ENCODE data around the gene BUD23. TPM values are rescaled to one million over a fixed set of nuclear protein-coding genes. Genes with fewer than 3 reads are reported as not detected.
"Not testable (repeated sequence)": the region's sequence is repeated elsewhere in the genome, so short reads cannot be mapped to it uniquely, and the experiment has no call there.

Gene BUD23
- total RNA-seq, 1 experiment from 2014 or later: 91.7 TPM

DNA sequence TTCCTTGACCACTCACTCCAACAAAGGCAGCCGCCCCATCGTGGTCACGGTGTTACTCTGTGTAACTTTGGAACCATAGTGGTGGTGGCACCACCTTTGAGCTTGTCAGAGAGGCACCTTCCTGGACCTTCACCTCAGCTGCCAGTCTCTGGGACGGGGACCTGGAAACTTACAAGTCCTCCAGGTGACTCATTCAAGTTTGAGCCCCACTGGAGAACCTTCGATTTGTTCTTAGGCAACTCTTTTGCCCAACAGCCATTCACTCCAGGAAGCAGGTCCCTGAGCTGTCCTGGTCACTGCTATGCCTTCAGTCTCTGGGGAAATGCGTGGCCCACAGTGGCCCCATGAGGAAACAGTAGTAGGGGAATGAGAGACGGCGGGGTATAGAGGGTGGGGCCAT lies 18.8 kb downstream of the BUD23 start:
- DNase-seq: no peak
- no peaks in the 10 kb centered on the region for H3K27me3 ChIP-seq
- no peak overlapping the region for H3K4me3 ChIP-seq
- no peaks in the 10 kb centered on the region for H3K4me1 ChIP-seq
- H3K9me3 ChIP-seq (replicated peaks): no peaks in the 10 kb centered on the region
- no peak overlapping the region for H3K27ac ChIP-seq
- H3K36me3 ChIP-seq: peaks cover 26% of the 10 kb centered on the region; the same call in 1 of the 2 replicates

DNA sequence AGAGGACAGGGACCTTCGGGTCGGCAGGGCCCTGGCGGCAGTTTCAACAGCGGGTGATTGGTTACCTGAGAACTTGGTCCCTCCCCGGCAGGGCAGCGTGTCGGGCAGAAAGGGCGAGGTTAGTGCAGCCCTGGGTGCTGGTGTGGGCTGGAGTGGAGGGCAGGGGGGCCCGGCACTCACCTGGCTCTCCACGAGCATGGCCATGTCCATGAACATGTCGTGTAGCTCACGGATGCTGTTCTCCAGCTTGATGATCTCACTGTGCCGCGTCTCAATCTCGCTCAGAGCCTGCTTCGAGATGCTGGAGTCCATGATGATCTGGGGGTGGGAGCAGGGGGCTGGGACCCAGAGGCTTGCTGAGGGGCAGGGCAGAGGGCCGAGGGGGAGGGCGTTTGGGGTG lies 19.3 kb downstream of the BUD23 start:
- Histone ChIP-seq H3K9me3 (replicated peaks) (no peaks in the 10 kb centered on the region), H3K36me3 (peaks cover 25% of the 10 kb centered on the region; the same call in 1 of the 2 replicates), H3K4me1 (no peaks in the 10 kb centered on the region), H3K27me3 (no peaks in the 10 kb centered on the region), H3K27ac (no peak overlapping the region), H3K4me3 (no peak overlapping the region)
- DNase-seq: no peak

DNA sequence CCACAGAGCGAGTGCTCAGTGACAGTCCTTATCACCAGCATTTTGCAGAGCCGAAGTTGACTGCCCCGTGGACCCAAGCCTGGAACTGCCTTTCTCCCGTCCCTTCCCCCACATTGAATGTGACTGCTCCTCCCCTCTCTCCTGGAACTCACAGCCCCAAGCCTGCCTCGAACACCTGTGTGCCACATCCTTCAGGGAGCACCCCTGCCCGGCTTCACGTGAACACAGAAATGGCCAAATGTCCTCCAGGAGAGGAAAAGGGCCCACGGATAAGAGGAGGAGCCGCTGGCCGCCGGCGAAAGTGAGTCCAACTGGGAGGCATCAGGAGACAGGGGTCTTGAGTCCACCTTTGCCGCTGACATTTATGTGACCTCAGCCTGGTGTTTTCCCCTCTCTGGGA lies 19.8 kb downstream of the BUD23 start:
- no peak overlapping the region for H3K4me3 ChIP-seq
- H3K36me3 ChIP-seq: peaks cover 23% of the 10 kb centered on the region; the same call in 1 of the 2 replicates
- no peak for DNase-seq
- H3K27me3 ChIP-seq: no peaks in the 10 kb centered on the region
- H3K9me3 ChIP-seq (replicated peaks): no peaks in the 10 kb centered on the region
- H3K27ac ChIP-seq: no peak overlapping the region
- H3K4me1 ChIP-seq: no peaks in the 10 kb centered on the region

DNA sequence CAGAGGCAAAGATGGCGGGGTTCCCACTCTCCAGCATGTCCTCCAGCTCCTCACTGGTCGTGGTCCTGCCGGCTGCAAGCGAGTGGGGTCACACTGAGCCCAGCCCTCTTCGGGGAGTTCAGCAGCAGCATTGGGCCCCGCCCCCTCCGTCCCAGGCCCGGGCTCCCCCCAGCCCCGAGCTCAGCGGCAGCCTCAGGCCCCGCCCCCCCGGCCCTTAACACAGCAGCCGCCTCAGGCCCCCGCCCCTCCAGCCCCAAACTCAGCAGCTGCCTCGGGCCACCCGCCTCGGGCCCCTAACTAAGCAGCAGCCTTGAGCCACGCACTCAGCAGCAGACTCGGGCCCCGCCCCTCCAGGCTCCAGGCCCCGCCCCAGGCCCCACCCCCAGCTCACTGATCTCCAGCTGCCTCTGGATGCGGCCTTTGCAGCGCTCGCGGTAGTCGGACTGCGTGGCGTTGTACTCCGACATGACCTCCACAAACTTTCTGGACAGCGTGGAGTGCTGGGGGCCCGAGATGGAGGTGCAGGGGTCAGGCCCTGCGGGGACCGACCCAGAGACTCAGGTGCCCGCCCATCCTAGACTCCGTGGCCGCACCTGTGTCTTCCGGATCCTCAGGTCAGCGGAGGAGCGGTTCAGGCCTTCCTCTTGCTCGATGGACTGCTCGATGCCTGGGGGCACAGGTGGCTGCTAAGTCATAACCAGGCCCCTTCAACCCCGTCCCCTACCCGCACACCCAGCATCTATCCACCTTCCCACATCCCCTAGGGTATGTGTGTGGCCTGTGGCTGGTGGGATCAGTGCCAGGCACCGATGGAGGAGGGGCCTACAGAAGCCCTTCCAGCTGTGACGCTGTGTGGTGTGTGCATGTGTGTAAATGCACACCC lies 20.6 kb downstream of the BUD23 start:
- no peak overlapping the region for H3K27ac ChIP-seq
- peak; percentile 60 to 64 for DNase-seq
- no peaks in the 10 kb centered on the region for H3K9me3 ChIP-seq (replicated peaks)
- no peak overlapping the region for H3K4me3 ChIP-seq
- H3K27me3 ChIP-seq: no peaks in the 10 kb centered on the region
- peaks cover 16% of the 10 kb centered on the region; the same call in 1 of the 2 replicates for H3K36me3 ChIP-seq
- no peaks in the 10 kb centered on the region for H3K4me1 ChIP-seq

DNA sequence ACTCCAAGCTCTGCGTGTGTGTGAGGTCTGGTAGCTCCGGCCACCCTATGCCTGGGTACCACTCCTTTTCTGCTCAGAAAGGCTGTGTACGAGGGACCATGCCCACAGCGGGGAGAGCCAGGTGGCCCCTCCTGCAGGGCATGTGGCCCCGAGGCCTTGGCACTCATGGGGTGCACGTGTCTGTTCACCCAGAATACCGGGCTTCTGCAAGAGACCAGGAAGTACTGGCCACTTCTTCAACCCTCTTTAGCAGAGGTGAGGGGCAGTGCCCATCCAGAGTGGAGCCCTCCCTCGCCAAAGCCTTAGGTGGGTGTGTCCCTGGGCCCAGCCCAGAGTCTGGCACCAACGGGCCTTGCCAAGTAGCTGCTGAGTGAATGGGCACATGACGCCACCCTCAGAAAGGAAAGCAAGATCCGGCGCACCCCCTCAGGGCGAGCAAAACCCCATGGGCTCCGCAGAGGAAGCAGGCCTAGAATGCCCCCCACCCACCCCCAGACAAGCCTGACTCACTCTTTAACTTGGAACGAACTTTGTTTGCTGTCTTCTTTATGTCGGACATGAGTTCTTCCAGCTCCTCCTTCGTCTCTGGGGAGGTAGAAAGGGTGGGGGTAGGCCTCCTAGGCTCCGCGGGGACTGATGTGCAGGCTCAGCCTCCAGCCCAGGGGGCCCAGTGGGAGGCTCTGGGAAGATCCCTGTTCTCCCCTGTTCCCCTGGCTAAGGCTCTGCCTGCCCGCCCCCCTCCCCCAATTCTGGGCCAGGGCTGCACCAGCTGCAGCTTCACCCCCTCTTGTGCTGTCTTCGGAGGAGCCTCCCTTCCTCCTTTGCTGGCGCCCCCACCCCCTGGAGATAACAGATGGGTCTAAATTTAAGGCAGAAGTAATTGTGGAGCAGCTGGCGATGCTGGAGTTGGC lies 21.5 kb downstream of the BUD23 start:
- DNase-seq: no peak
- Histone ChIP-seq H3K27ac (no peak overlapping the region), H3K36me3 (peaks cover 14% of the 10 kb centered on the region; the same call in 1 of the 2 replicates)

DNA sequence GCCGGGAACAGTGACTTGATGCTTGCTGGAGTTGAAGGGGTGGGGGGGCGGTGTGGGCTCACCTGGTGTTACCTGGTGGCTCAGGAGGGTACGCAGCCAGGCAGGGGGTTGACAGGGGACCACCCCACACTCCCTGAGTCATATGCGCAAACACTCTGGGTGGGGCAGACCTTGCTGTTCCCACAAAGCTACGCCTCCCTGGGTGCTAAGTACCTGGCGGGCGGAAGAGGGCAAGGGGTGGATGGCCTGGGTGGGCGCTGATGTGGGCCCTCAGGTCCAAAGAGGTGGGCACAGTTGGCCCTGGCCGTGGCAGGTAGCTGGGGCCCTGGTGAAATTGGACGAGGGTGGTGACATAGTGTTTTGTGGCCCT lies 22.1 kb downstream of the BUD23 start:
- peaks cover 14% of the 10 kb centered on the region; the same call in 1 of the 2 replicates for H3K36me3 ChIP-seq

More for the DNA sequence above, 21.5 kb downstream of the BUD23 start:
- Histone ChIP-seq H3K4me1 (no peaks in the 10 kb centered on the region), H3K4me3 (no peak overlapping the region), H3K27me3 (no peaks in the 10 kb centered on the region), H3K9me3 (replicated peaks) (no peaks in the 10 kb centered on the region)

DNA sequence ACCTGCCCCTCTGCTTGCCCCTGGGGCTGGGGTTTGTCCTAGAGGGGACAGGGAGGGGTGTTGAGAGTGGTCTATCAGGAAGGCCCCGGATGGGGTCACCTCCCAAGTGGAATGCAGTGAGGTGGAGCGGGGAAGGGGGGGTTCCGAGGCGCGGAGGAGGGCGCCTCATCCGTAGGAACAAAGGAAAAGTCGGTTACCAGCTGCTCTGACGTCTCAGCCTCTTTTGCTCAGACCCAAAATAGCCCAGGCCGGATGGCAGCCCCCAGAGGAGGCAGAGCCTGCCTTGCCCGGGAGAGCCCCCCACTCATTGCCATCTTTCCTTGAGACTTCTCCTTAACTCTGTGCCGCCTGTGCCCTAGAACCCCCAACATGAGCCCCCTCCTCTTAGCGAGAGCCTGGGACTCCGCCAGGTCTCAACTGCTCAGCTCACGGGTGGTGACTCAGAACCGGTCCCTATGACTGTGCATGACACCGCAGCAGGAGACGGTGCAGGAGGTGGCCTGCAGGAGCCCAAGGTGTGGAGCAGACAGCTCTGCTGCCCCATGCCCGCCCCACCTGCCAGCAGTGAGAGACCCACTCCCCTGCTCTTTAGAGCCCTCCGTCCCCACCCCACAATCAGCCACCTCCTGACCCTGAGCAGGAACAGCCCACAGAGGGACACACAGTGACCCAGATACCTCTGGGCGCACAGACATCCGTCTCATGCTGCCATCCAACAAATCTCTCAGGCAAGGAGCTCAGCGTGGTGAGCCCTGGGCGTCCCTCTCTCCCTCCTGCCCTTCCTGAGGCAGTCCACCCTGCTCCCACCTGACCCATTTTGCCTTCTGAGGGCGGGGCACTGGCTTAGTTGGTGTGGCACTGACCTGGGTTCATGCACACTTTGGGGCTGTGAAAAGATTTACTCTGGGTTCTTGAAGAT lies 23.0 kb downstream of the BUD23 start:
- Histone ChIP-seq H3K9me3 (replicated peaks) (no peaks in the 10 kb centered on the region), H3K27me3 (no peaks in the 10 kb centered on the region), H3K27ac (no peak overlapping the region), H3K4me3 (no peak overlapping the region), H3K36me3 (peaks cover 14% of the 10 kb centered on the region; the same call in 1 of the 2 replicates), H3K4me1 (no peaks in the 10 kb centered on the region)
- DNase-seq: no peak

More for the DNA sequence above, 22.1 kb downstream of the BUD23 start:
- DNase-seq: no peak
- H3K27me3 ChIP-seq: no peaks in the 10 kb centered on the region
- no peaks in the 10 kb centered on the region for H3K9me3 ChIP-seq (replicated peaks)
- no peak overlapping the region for H3K4me3 ChIP-seq
- H3K4me1 ChIP-seq: no peaks in the 10 kb centered on the region
- H3K27ac ChIP-seq: no peak overlapping the region

DNA sequence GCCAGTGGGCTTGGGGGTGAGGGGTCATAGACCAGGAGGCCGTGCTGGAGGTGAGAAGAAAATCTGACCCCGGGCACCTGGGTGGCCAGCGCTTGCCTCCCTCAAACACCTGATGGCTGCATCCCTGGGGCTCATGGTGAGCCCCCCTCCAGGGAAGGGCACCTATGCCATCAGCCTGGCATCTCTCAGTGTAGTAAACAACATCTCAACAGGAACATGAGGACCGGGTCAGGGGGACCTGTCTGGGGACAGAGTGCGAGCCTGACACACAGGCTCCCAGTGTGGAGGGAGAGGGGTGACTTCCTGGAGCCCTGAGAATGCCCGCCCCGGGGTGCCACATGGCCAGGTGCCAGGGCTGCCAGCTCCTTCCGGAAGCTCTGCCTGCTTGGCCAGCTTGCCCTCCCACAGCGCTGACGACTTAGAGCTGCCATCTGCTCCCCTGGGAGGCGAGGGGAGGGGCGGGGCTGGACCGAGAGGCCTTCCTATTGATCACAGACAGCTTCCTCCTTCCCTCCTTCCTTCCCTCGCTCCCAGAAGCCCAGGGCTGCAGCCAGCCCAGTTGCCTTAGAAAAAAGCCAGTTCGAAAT lies 23.7 kb downstream of the BUD23 start:
- DNase-seq: no peak
- Histone ChIP-seq H3K36me3 (peaks cover 14% of the 10 kb centered on the region; the same call in 1 of the 2 replicates), H3K27ac (no peak overlapping the region), H3K27me3 (no peaks in the 10 kb centered on the region), H3K4me1 (no peaks in the 10 kb centered on the region), H3K9me3 (replicated peaks) (no peaks in the 10 kb centered on the region), H3K4me3 (no peak overlapping the region)

DNA sequence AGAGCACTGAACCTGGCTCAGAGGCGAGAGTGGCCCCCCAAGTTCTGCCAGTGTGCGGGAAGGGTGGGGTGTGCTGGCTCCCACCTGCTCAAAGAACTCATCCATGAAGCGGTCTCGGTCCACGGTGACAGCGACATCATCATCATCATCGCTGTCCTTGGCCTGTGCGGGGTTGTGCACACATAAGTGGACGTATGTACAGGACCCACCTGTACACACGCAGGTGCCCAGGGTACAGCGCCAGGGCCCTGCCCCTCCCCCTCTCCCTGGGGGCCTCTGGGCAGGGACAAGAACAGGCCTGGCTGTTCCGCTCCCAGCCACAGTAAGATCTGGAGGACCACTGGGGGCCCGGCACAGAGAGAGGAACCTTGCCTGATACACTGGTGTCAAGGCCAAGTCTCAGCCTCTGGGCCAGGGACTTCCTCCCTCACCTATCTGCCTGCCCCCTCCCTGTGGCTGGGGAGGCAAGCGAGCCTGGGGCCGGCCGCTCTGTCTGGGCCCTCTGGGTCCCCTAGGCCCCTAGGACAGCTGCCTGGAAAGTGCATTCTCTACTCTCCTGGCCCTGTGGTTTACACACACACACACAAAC lies 25.7 kb downstream of the BUD23 start:
- no peaks in the 10 kb centered on the region for H3K27me3 ChIP-seq
- no peaks in the 10 kb centered on the region for H3K9me3 ChIP-seq (replicated peaks)
- H3K4me3 ChIP-seq: no peak overlapping the region
- peaks cover 8% of the 10 kb centered on the region; the same call in 1 of the 2 replicates for H3K36me3 ChIP-seq
- H3K4me1 ChIP-seq: no peaks in the 10 kb centered on the region
- H3K27ac ChIP-seq: no peak overlapping the region
- no peak for DNase-seq

DNA sequence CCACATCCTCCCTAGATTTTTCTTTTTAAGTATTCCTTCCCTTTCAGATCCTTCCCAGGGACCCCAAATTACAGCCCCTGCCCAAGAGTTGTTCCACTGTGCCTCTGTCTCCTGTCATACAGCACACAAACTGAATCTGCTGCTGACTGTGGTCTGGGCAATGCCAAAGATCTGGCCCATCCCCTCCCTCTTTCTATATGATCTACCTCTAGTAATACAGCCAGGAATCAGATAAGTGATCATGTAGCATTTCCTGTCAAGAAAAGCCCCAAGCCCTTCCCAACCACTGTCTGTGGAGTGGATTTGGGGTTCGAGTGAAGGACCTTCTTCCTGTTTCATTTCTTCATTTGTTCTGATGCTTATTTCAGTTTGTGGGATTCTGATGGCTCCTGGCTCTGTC lies 29.4 kb downstream of the BUD23 start:
- peaks cover 23% of the 10 kb centered on the region for H3K4me1 ChIP-seq
- no peak overlapping the region for H3K4me3 ChIP-seq
- no peak for DNase-seq
- H3K36me3 ChIP-seq: no peaks in the 10 kb centered on the region
- H3K27me3 ChIP-seq: no peaks in the 10 kb centered on the region
- H3K9me3 ChIP-seq (replicated peaks): no peaks in the 10 kb centered on the region
- H3K27ac ChIP-seq: no peak overlapping the region

DNA sequence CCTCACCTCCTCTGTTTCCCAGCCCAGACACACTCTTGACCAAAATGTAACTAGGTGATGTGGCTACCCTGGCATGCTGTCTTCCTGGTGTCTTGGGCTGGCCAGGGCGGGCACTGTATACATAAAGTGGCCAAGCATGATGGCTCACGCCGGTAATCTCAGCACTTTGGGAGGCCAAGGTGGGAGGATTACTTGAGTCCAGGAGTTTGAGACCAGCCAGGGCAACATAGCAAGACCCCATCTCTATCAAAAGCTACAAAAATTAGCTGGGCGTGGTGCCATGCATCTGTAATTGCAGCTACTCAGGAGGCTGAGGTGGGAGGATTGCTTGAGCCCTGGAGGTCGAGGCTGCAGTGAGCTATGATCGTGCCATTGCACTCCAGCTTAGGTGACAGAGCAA lies 29.9 kb downstream of the BUD23 start:
- not testable (repeated sequence) for H3K4me3 ChIP-seq; H3K36me3 ChIP-seq; H3K9me3 ChIP-seq (replicated peaks); H3K27ac ChIP-seq; H3K27me3 ChIP-seq; DNase-seq
- H3K4me1 ChIP-seq: peaks cover 29% of the 10 kb centered on the region

DNA sequence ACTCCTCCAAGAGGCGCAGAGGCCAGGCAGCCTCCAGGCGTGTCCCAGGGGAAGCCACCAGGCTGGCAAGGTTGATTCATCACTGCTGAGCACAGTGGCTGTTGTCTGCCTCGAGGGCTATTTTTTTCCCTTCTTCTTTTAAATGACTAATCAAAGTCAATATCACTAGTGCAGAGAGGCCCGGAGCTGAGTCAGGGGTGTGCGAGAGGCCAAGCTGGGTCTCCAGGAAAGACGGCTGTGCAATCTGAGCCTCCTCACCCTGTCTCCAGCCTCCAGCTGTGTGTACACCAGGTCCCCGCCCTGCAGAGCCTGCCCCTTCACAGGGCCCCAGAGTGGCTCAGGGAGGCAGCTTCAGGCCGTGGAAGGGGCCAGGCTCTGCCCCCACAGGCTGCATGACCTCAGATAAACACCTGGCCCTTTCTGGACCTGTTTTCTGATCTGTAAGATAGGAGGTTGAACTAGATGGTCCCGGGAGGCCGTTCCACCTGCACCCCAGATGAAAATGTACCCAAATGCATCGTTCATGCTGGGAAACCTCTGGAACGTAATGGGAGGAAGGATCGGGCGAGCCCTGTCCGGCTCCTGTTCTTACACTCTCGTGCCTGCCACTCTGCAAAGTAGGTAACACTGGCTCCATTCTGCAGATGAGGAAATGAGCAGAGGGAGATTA lies 32.4 kb downstream of the BUD23 start:
- Histone ChIP-seq H3K27ac (peak overlapping the region; percentile 54), H3K36me3 (no peaks in the 10 kb centered on the region), H3K4me1 (peaks cover 34% of the 10 kb centered on the region), H3K4me3 (no peak overlapping the region), H3K9me3 (replicated peaks) (no peaks in the 10 kb centered on the region), H3K27me3 (no peaks in the 10 kb centered on the region)
- peak; percentile 95 to 96 for DNase-seq

DNA sequence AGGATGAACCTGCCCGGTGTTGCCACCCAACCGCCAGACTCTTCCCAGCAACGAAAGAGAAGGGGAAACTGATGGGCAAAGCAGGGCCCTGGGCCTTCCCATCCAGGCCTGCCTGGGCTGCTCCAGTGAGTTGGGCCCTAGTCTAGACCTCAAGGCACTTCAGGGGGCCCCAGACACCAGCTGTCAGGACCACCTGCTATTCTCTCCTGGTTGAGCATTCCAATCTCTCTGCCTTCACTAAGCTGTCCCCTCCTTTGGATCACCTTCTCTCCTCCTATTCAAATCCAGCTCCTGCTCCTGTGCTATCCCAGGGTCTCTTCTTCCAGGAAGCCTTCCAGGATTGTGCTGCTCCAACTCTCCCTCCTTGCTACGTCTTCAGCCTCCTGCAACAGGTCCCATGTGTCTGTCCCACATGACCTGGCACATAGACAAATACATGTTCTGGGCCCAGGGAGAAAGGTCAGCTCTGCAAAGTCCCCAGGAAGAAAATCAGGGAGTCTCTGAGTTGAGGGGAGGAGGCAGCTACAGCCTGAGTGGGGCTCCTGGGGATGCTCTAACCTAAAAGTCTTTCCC lies 33.0 kb downstream of the BUD23 start:
- no peaks in the 10 kb centered on the region for H3K27me3 ChIP-seq
- H3K4me1 ChIP-seq: peaks cover 39% of the 10 kb centered on the region
- DNase-seq: peak; percentile 56 to 63

More for the DNA sequence above, 33.0 kb downstream of the BUD23 start:
- no peak overlapping the region for H3K4me3 ChIP-seq
- H3K36me3 ChIP-seq: no peaks in the 10 kb centered on the region
- H3K27ac ChIP-seq: peak overlapping the region; percentile 54
- H3K9me3 ChIP-seq (replicated peaks): no peaks in the 10 kb centered on the region
